Mesothelial cell of epicardium (in vitro differentiated cells): ENCODE results near the gene IPO11. TPM values are rescaled to one million over a fixed set of nuclear protein-coding genes. Genes with fewer than 3 reads are reported as not detected.

Experiments
- total RNA-seq: library from RNA; stranded (reverse); gene quantifications from 3 replicates; pipeline ENCODE4 v1.2.1, GENCODE V29; 2021

Gene IPO11
- total RNA-seq, 1 donor from 2014 or later: 31.9 TPM

Other genes starting within 250 kb of the IPO11 start
- 54.4 to 59.0 TPM (median 56.9 TPM) in 3 replicates for gene KIF2A, start 106.6 kb upstream of the IPO11 start, total RNA-seq
- gene DIMT1, start 8.9 kb upstream of the IPO11 start, total RNA-seq: 21.9 to 22.5 TPM (median 22.0 TPM) in 3 replicates
- 0.89 to 1.7 TPM (median 1.1 TPM) in 3 replicates for gene LRRC70, start 166.1 kb downstream of the IPO11 start, total RNA-seq